Upper lobe of right lung (tissue), 1 donor: ENCODE measurements around the gene STARD10. TPM values are rescaled to one million over a fixed set of nuclear protein-coding genes. Genes with fewer than 3 reads are reported as not detected.

Experiments used
- ATAC-seq: fragments of 200-7000 bp; cut with Tn5 transposase; one replicate; pipeline ENCODE4 v1.9.1; 2020; ENCODE audit warnings: mild to moderate bottlenecking, moderate library complexity
- DNase-seq: peaks from one replicate; pipeline ENCODE4 v3.0.0-alpha.2; 2020
- H3K27ac ChIP-seq: fragments of 200-600 bp; one replicate; pipeline ENCODE4 v1.8.0; 2022
- H3K27me3 ChIP-seq: fragments of 200-600 bp; one replicate; pipeline ENCODE4 v1.8.0; 2022; ENCODE audit warnings: mild to moderate bottlenecking
- H3K36me3 ChIP-seq: fragments of 200-600 bp; one replicate; pipeline ENCODE4 v1.8.0; 2022
- H3K4me1 ChIP-seq: fragments of 200-600 bp; one replicate; pipeline ENCODE4 v1.8.0; 2022
- H3K4me3 ChIP-seq: fragments of 200-600 bp; one replicate; pipeline ENCODE4 v1.8.0; 2022; ENCODE audit warnings: mild to moderate bottlenecking
- H3K9me3 ChIP-seq: fragments of 200-600 bp; one replicate; pipeline ENCODE4 v1.8.0; 2022
- CTCF ChIP-seq: fragments of 200-600 bp; IDR thresholded peaks from one replicate; pipeline ENCODE4 v1.8.0; 2022; ENCODE audit warnings: antibody characterized with exemption
- intact Hi-C: fragments of 100-400 bp; cut with DNase I; formaldehyde crosslinking; loops from one replicate; pipeline ENCODE4 v1.11.0; 2022
- total RNA-seq: library from RNA; stranded (reverse); fragmentation: NEBNext Ultra II Directional; extraction: Animal tissue kit (Norgen Biotek cat#: 25700); gene quantifications from one replicate; pipeline ENCODE4 v1.2.1, GENCODE V29; 2021
- donor health status: DM: no; HTN: yes; CAD: no; lungs with severe emphysema.

The STARD10 gene
- total RNA-seq, 1 donor from 2014 or later, result 116 TPM

- DNase-seq (no peak), ATAC-seq (no peak)
- Histone ChIP-seq H3K4me1 (peaks cover 54% of the 10 kb centered on the region), H3K36me3 (peaks cover 41% of the 10 kb centered on the region), H3K9me3 (no peaks in the 10 kb centered on the region), H3K27ac (no peak overlapping the region), H3K27me3 (no peaks in the 10 kb centered on the region), H3K4me3 (no peak overlapping the region)
- intact Hi-C loops, result no loop called here
- no peak for TF ChIP-seq CTCF
These were observed 76.9 kb downstream of the STARD10 start for GRCh38 chr11:72716788-72717435.

- TF ChIP-seq CTCF, result no peak
- Histone ChIP-seq H3K36me3 (peaks cover 47% of the 10 kb centered on the region), H3K27me3 (no peaks in the 10 kb centered on the region), H3K27ac (no peak overlapping the region), H3K9me3 (no peaks in the 10 kb centered on the region), H3K4me1 (peaks cover 51% of the 10 kb centered on the region), H3K4me3 (no peak overlapping the region)
- no peak for ATAC-seq
- no peak for DNase-seq
- intact Hi-C loops, result no loop called here
These were observed 77.6 kb downstream of the STARD10 start for GRCh38 chr11:72716290-72716689.

DNA sequence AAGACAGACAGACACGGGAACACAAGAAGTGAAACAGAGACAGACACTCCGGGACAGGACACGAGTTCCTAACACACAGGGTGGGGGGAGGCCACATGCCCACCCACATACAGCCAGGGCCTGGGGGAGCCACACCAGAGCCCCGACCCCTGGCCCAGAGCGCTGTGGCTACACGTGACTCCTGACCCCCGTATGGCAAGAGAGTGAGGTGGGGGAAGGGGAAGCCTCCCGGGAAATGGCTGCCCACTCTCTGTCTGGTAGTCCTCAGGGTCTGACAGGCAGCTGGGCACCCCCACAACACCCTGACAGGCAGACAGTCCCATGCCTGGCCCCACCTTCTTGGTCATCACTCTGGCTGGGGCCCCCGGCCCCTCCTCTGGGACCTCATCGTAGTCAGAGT, 81.0 kb downstream of the STARD10 start:
- no peak for TF ChIP-seq CTCF
- peak; percentile 46 for ATAC-seq

DNA sequence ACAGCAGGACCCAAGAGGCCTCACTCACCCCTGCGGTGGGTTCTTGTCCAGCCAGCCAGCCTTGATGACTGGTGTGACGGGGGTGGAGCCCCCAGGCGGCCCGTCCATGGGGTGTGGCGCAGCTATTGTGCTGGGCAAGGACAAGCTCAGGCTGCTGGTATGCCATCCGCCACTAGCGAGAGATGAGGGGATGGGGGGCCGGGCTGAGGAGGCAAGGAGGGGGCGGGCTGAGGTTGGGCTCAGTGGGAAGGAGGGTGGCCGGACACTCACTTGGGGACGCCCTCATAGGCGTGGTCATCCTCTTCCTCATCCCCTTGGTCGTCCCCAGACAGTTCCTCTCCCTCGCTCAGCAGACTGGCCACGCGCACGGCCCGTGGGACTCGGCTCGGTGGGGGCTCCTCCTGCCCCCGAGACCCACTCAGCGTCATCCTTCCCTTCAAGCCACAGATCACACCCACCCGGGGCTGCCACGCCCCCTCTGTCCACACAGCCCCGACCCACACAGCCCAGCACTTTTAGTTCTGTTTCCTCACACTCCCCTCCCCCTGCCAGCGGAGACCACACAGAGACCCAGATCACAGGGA, 81.6 kb downstream of the STARD10 start:
- intact Hi-C loops, result no loop called here
- Histone ChIP-seq H3K4me1 (peaks cover 19% of the 10 kb centered on the region), H3K4me3 (no peak overlapping the region), H3K27me3 (no peaks in the 10 kb centered on the region), H3K9me3 (no peaks in the 10 kb centered on the region), H3K36me3 (peaks cover 73% of the 10 kb centered on the region), H3K27ac (no peak overlapping the region)
- peak; percentile 93 for DNase-seq
- ATAC-seq, result peak; percentile 91
- no peak for TF ChIP-seq CTCF

More for the DNA sequence above, 81.0 kb downstream of the STARD10 start:
- H3K4me3 ChIP-seq, result no peak overlapping the region
- H3K27me3 ChIP-seq, result no peaks in the 10 kb centered on the region
- H3K36me3 ChIP-seq, result peaks cover 73% of the 10 kb centered on the region
- intact Hi-C loops, result no loop called here
- H3K9me3 ChIP-seq, result no peaks in the 10 kb centered on the region
- peak overlapping the region; percentile 58 for H3K27ac ChIP-seq
- H3K4me1 ChIP-seq, result peaks cover 19% of the 10 kb centered on the region
- peak; percentile 81 for DNase-seq

- TF ChIP-seq CTCF, result no peak
- Histone ChIP-seq H3K27ac (no peak overlapping the region), H3K4me1 (peaks cover 15% of the 10 kb centered on the region), H3K27me3 (no peaks in the 10 kb centered on the region), H3K4me3 (no peak overlapping the region), H3K36me3 (peaks cover 76% of the 10 kb centered on the region), H3K9me3 (no peaks in the 10 kb centered on the region)
- intact Hi-C loops, result no loop called here
- ATAC-seq (no peak), DNase-seq (no peak)
These were observed 82.7 kb downstream of the STARD10 start for GRCh38 chr11:72711141-72711540.
